Keratinocyte (primary cell): Measurements from ENCODE around the gene UBC. TPM values are rescaled to one million over a fixed set of nuclear protein-coding genes. Genes with fewer than 3 reads are reported as not detected.
A peak's percentile ranks its signal among the peaks of the same experiment; 100 is the strongest.

Experiments
- DNase-seq: peaks from one replicate; pipeline ENCODE4 v3.0.0-alpha.2; 2011; ENCODE audit warnings: low read depth, missing footprints, low spot score
- FAIRE-seq: peaks from 2 replicates; lab custom pipeline; 2011; peaks lifted over from hg19 to GRCh38; lab: Jason Lieb, UNC
- H2AFZ ChIP-seq: 2 replicates; pipeline ENCODE4 v1.6.0; 2012; ENCODE audit warnings: low read length, control low read depth, inconsistent platforms; ENCODE audit not compliant: control insufficient read depth
- H3K27ac ChIP-seq: 2 replicates; pipeline ENCODE4 v1.5.1; 2011; ENCODE audit warnings: low read length; ENCODE audit not compliant: control insufficient read depth, insufficient read depth
- H3K27me3 ChIP-seq: 3 replicates; pipeline ENCODE4 v1.6.0; 2011; ENCODE audit warnings: low read length; ENCODE audit not compliant: control insufficient read depth, insufficient read depth; ENCODE audit errors: extremely low read depth
- H3K36me3 ChIP-seq, 2 experiments: 2 replicates in 1 of 2; 3 replicates in 1 of 2; pipeline ENCODE4 v1.5.1; 2011; ENCODE audit warnings: low read length in 2 of 2, mild to moderate bottlenecking in 1 of 2; ENCODE audit not compliant: control insufficient read depth in 2 of 2, insufficient read depth in 2 of 2; ENCODE audit errors: extremely low read depth in 1 of 2
- H3K4me1 ChIP-seq: 3 replicates; pipeline ENCODE4 v1.5.1; 2011; ENCODE audit warnings: low read length; ENCODE audit not compliant: control insufficient read depth, insufficient read depth; ENCODE audit errors: extremely low read depth
- H3K4me2 ChIP-seq: 3 replicates; pipeline ENCODE4 v1.6.0; 2011; ENCODE audit warnings: low read depth, low read length; ENCODE audit not compliant: control insufficient read depth, insufficient read depth; ENCODE audit errors: extremely low read depth
- H3K4me3 ChIP-seq, 3 experiments: fragments of 200-600 bp in 1 of 3; sonication (generic) in 1 of 3; 2 replicates in 2 of 3; 3 replicates in 1 of 3; pipeline ENCODE4 v1.5.1; 2011 to 2016; ENCODE audit warnings: low read length in 3 of 3, mild to moderate bottlenecking in 3 of 3, control low read depth in 2 of 3, inconsistent platforms in 1 of 3, low read depth in 1 of 3, mixed read lengths in 1 of 3, mixed run types in 1 of 3, moderate library complexity in 1 of 3; ENCODE audit not compliant: control insufficient read depth in 2 of 3, insufficient read depth in 2 of 3; ENCODE audit errors: extremely low read depth in 1 of 3
- H3K79me2 ChIP-seq: 2 replicates; pipeline ENCODE4 v1.6.0; 2012; ENCODE audit warnings: low read length; ENCODE audit not compliant: control insufficient read depth, insufficient read depth
- H3K9ac ChIP-seq: 3 replicates; pipeline ENCODE4 v1.6.0; 2011; ENCODE audit warnings: low read length; ENCODE audit not compliant: control insufficient read depth, insufficient read depth; ENCODE audit errors: extremely low read depth
- H3K9me1 ChIP-seq: 3 replicates; pipeline ENCODE4 v1.6.0; 2011; ENCODE audit warnings: low read length; ENCODE audit not compliant: control insufficient read depth, insufficient read depth; ENCODE audit errors: extremely low read depth
- H3K9me3 ChIP-seq: 2 replicates; pipeline ENCODE4 v1.5.1; 2012; ENCODE audit warnings: low read depth, low read length; ENCODE audit not compliant: control insufficient read depth
- H4K20me1 ChIP-seq: 3 replicates; pipeline ENCODE4 v1.6.0; 2011; ENCODE audit warnings: low read length; ENCODE audit not compliant: control insufficient read depth, insufficient read depth; ENCODE audit errors: extremely low read depth
- CTCF ChIP-seq, 3 experiments: IDR thresholded peaks in 1 of 3; conservative IDR thresholded peaks in 1 of 3; optimal IDR thresholded peaks in 1 of 3; 2 replicates in 2 of 3; 3 replicates in 1 of 3; pipeline versions ENCODE3 to v1.5.1; 2011; ENCODE audit warnings: low read length in 3 of 3, mild to moderate bottlenecking in 3 of 3, moderate library complexity in 2 of 3, control low read depth in 1 of 3, inconsistent platforms in 1 of 3; ENCODE audit not compliant: insufficient read depth in 2 of 3; ENCODE audit errors: extremely low read depth in 1 of 3
- EZH2 ChIP-seq: IDR thresholded peaks from one replicate; pipeline ENCODE4 v1.6.1; 2012; ENCODE audit warnings: inconsistent platforms, mild to moderate bottlenecking, low read length, moderate library complexity
- dilution Hi-C: fragments of 300-500 bp; cut with MboI; formaldehyde crosslinking; loops from one replicate; pipeline ENCODE4 v1.7.0; 2020; ENCODE audit warnings: low sequenced_read_pairs; ENCODE audit not compliant: extremely low pct_ligation_motif_present
- polyA plus RNA-seq, 5 experiments: library from polyadenylated mRNA; depleted of rRNA in 3 of 5; stranded (reverse) in 3 of 5; stranded (forward) in 1 of 5; unstranded in 1 of 5; fragments of >200 nt; gene quantifications; 1 replicate in 1 of 5; 2 replicates in 3 of 5; 3 replicates in 1 of 5; pipeline versions ENCODE4 v1.2.1 to v1.2.3, GENCODE V29; 2011 to 2012; ENCODE audit warnings: missing spikeins in 2 of 5, low read depth in 1 of 5, low replicate concordance in 1 of 5

The UBC gene
- polyA plus RNA-seq, 1 donor (not counting 4 experiments of a cell fraction or from before 2014, with no cell fraction given), result 2,363 TPM

DNA sequence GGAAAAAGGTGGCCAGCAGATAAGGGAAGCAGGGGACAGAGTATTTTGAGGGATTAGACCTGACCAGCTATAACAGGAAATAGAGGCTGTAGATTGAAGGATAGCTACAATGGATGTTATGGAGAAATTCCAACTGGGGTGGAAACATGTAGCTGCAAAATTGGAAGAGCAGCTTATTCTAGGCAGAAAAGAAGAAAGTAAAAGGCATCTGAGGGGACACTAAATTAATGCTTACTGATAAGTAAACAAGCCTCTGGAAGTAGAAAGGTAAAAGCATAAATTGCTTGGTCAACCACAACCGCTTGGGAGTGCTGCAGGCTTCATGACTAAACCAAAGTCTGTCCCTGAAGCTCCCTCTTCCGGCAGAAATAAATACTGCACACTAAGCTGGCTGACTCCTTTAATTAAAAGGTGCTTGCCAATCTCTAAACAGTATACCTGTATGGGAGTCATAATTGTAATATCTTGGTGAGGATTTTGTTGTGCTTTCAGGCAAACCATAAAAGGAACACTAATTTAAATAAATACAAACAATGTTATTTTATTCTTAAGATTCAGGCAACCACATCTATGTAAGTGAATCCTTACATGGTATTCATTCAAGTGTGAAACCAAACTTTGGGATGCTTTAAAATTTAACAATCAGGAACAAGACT lies 7.7 kb downstream of the UBC start:
- no peak overlapping the region for H3K4me2 ChIP-seq
- dilution Hi-C loops, result no loop called here
- TF ChIP-seq CTCF (optimal IDR thresholded peaks at IDR 0.05 in 1 of 3, IDR thresholded peaks at IDR 0.05 in 1 of 3, conservative IDR thresholded peaks at IDR 0.05 in 1 of 3; ENCODE audit: extremely low read depth in 1 of 3, insufficient read depth in 2 of 3, low read length in 3 of 3) (peak; percentile 89 to 99 (median 91)), EZH2 (no peak)
- H3K9me3 ChIP-seq, result no peaks in the 10 kb centered on the region
- H3K36me3 ChIP-seq, result peaks cover 1 to 7% of the 10 kb centered on the region in 2 experiments
- H3K27ac ChIP-seq, result no peak overlapping the region
- H3K9ac ChIP-seq, result no peak overlapping the region
- no peak overlapping the region for H3K4me3 ChIP-seq
- no peaks in the 10 kb centered on the region for H3K9me1 ChIP-seq
- H3K4me1 ChIP-seq, result peaks cover 11% of the 10 kb centered on the region
- FAIRE-seq, result peak; percentile 29
- H2AFZ ChIP-seq, result no peak overlapping the region
- H3K27me3 ChIP-seq, result no peaks in the 10 kb centered on the region
- H3K79me2 ChIP-seq, result peaks cover 8% of the 10 kb centered on the region
- DNase-seq, result no peak
- H4K20me1 ChIP-seq, result peaks cover 18% of the 10 kb centered on the region

GRCh38 chr12:124904306-124905098 lies 9.9 kb downstream of the UBC start:
- dilution Hi-C loops, result no loop called here
- DNase-seq, result no peak
- Histone ChIP-seq H3K9ac (no peak overlapping the region), H3K27me3 (no peaks in the 10 kb centered on the region), H2AFZ (no peak overlapping the region), H3K4me1 (peaks cover 14% of the 10 kb centered on the region), H3K9me1 (no peaks in the 10 kb centered on the region), H3K27ac (peak overlapping the region; percentile 23), H3K4me3 (no peak overlapping the region), H4K20me1 (peaks cover 5% of the 10 kb centered on the region), H3K79me2 (no peaks in the 10 kb centered on the region), H3K4me2 (peak overlapping the region; percentile 55), H3K36me3 (no peaks in the 10 kb centered on the region), H3K9me3 (no peaks in the 10 kb centered on the region)
- TF ChIP-seq CTCF (optimal IDR thresholded peaks at IDR 0.05 in 1 of 3, IDR thresholded peaks at IDR 0.05 in 1 of 3, conservative IDR thresholded peaks at IDR 0.05 in 1 of 3; ENCODE audit: extremely low read depth in 1 of 3, insufficient read depth in 2 of 3, low read length in 3 of 3) (no peak), EZH2 (no peak)
- peak; percentile 39 for FAIRE-seq
